K562 (cell line): ENCODE data around the gene CD4. TPM values are rescaled to one million over a fixed set of nuclear protein-coding genes. Genes with fewer than 3 reads are reported as not detected.

Experiments
- FOXM1 ChIP-seq, 2 experiments: fragments of 450-650 bp in 1 of 2; sonication (generic) in 1 of 2; formaldehyde crosslinking in 1 of 2; IDR thresholded peaks; 2 replicates each; pipeline versions ENCODE4 v1.6.1 to v1.9.0; 2017 to 2022; ENCODE audit warnings: low read depth in 2 of 2, mild to moderate bottlenecking in 2 of 2, missing genetic modification reagents in 1 of 2, moderate library complexity in 1 of 2
- NCOA4 ChIP-seq: fragments of 450-650 bp; IDR thresholded peaks from 2 replicates; pipeline ENCODE4 v1.6.1; 2018; ENCODE audit warnings: mild to moderate bottlenecking; ENCODE audit not compliant: partially characterized antibody
- TEAD1 ChIP-seq, 2 experiments: fragments of 450-650 bp in 1 of 2; sonication (generic) in 1 of 2; formaldehyde crosslinking; IDR thresholded peaks; 2 replicates each; pipeline versions ENCODE4 v1.4.0 to v1.8.0; 2020 to 2022; ENCODE audit warnings: mild to moderate bottlenecking in 2 of 2, missing genetic modification reagents in 1 of 2
- ZFP36 ChIP-seq: fragments of 150-350 bp; IDR thresholded peaks from 2 replicates; pipeline ENCODE4 v1.6.1; 2018; ENCODE audit warnings: low read length, low read depth; ENCODE audit not compliant: partially characterized antibody
- polyA plus RNA-seq, 8 experiments: library from polyadenylated mRNA; depleted of rRNA in 4 of 8; stranded (reverse) in 5 of 8; unstranded in 3 of 8; fragments of >200 nt; fragmentation: Nextera tagmentation in 2 of 8; fragmentation: Illumina TruSeq in 1 of 8; extraction: Ambion mirVana in 2 of 8; extraction: Trizol in 1 of 8; gene quantifications; 2 replicates each; pipeline versions ENCODE4 v1.2.1 to v1.2.3, GENCODE V29; 2011 to 2014; ENCODE audit warnings: inconsistent platforms in 1 of 8, missing spikeins in 1 of 8
- total RNA-seq, 7 experiments: library from RNA; depleted of rRNA in 6 of 7; stranded (reverse); fragments of >200 nt in 6 of 7; fragmentation: Illumina TruSeq in 2 of 7; extraction: Trizol in 2 of 7; gene quantifications; 2 replicates each; pipeline versions ENCODE4 v1.2.1 to v1.2.3, GENCODE V29; 2011 to 2021; ENCODE audit warnings: low replicate concordance in 1 of 7
- TF ChIP-seq, protein P1 (sequence below): fragments of 450-650 bp; conservative IDR thresholded peaks from 2 replicates; pipeline ENCODE4 v1.6.1; 2016; ENCODE audit warnings: missing genetic modification characterization, low read depth, mild to moderate bottlenecking, missing compliant biosample characterization, moderate library complexity

Gene CD4
- total and polyA plus RNA-seq, 9 of the 15 experiments (the other 6 are each of a cell fraction or from before 2014, with no cell fraction given) = 0.06 to 0.27 (median 0.09) TPM; not detected in 5

DNA sequence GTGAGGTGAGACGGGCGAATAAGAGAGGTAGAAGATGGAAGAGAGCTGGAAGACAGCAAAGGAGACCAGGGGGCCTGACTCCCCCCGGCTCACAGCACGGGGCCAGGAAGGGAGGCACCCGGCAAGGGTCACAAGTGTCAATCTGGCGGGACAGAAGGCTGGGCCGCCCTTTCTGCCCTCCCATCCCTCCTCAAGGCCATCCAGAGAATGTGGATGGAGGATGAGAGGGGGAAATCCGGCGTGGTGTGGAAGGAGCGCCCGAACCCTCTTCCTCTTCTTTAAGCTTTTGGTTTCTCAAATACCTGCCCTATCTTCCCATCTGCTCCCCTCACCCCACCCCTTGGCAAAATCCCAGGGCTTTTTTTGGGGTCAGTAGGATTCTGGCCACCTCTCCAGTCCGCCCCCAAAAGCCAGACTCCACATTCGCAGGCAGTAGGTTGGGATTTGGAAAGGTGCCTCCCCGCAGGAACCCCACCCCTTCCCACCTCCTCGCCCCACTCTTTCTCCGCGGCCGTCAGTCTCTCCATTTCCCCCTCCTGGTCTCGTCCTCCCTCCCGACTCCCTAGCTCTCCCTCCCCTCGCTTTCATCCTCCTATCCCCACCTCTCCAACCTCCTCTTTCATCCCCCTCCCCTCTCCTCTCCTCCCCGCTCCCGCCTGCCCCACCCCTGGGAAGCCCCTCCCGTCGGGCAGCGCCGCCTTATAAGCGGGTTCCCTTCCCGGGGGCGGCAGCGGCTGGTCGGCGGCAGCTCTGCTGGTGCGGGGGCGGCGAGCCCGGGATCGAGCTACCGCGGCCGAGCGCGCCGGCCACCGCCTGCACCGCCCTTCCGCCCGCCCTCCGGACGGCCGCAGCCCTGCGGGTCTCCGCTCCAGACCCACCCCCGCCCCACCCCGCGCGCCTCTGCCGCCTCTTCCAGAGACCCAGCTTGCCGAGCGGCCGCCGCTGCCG lies 23.4 kb upstream of the CD4 start, which contains the start of gene PTMS (continued):
- TF ChIP-seq, protein P1, sequence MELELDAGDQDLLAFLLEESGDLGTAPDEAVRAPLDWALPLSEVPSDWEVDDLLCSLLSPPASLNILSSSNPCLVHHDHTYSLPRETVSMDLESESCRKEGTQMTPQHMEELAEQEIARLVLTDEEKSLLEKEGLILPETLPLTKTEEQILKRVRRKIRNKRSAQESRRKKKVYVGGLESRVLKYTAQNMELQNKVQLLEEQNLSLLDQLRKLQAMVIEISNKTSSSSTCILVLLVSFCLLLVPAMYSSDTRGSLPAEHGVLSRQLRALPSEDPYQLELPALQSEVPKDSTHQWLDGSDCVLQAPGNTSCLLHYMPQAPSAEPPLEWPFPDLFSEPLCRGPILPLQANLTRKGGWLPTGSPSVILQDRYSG (tag) = no peak
- TF ChIP-seq NCOA4 (no peak), ZFP36 (no peak), FOXM1 (IDR thresholded peaks at IDR 0.05; ENCODE audit: low read depth) (no peak), FOXM1 (CRISPR knock-in tag; IDR thresholded peaks at IDR 0.05; ENCODE audit: low read depth) (no peak), TEAD1 (CRISPR knock-in tag; IDR thresholded peaks at IDR 0.05) (no peak; a peak in 1 of 4 replicates)
